GM08714 (cell line): Measurements from ENCODE around the gene VPS26A.
A peak's percentile ranks its signal among the peaks of the same experiment; 100 is the strongest.

Source experiments
- H3K4me3 ChIP-seq: fragments of 200-500 bp; sonication (Bioruptor generic); 2 replicates; pipeline ENCODE4 v1.5.1; 2014; ENCODE audit warnings: mild to moderate bottlenecking, low read length, inconsistent platforms
- ZNF274 ChIP-seq: IDR thresholded peaks from 2 replicates; pipeline ENCODE4 v1.6.1; 2012; ENCODE audit warnings: mild to moderate bottlenecking, low read depth, low read length

VPS26A gene

DNA sequence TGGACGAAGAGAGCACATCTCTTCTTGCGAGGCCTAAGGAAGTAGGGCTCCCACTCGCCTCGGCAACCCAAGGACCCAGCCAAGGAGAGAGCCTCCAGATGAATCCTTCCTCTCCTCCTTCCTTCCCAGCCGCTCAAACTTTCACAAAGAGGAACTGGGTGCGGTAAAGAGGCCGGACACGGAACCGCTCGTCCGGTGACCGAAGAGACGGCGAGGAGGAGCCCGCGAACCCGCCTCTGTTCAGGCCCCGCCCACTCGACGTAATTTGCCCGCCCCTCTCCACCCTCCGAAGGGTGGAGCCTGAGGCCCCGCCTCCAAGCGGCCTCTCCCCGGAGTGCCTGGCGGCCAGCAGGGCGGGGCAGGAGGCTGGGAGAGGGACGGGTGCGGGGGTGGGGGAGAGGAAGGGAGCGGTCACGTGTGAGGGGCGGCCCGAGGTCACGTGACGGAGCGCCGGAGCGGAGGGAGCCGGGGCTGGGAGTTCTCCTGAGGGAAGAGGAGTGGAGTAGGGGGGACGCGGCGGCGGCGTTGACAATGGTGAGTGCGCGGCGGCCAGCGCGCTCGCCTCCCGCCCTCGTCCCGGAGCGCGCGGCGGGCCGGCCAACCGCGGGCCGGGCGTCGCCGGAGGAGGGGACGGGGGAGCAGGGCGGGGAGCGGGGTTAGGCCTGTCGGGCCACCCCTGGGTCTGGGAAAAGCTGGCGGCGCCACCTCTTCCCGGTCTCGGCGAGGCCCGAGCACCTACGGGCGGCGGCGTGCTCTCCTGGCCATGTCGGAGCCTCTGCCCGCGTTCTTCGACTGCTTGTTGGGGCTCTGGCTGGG, at the start of gene VPS26A:
Gene VPS26A, plus strand, starts transcription at position 432 of the 816 bp plus-strand sequence. Its CDS starts 100 bp downstream, at position 532.
- no peak for TF ChIP-seq ZNF274
- H3K4me3 ChIP-seq, result peak within 1 kb of the TSS; percentile 99

DNA sequence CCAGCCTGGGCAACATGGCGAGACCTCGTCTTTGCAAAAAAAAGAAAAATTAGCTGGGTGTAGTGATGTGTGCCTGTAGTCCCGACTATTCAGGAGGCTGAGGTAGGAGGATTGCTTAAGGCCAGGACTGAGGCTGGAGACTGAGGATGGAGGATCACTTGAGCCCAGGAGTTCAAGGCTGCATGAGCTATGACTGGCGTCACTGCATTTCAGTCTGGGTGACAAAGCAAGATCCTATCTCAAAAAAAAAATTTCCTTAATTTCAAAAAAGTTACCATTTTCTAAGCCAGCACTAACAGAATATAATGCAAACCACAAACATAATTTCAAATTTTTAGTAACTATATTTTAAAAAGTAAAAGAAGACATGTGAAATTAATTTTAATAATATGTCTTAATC, 49.4 kb upstream of the VPS26A start:
- no peak for TF ChIP-seq ZNF274
- no peak overlapping the region for H3K4me3 ChIP-seq

DNA sequence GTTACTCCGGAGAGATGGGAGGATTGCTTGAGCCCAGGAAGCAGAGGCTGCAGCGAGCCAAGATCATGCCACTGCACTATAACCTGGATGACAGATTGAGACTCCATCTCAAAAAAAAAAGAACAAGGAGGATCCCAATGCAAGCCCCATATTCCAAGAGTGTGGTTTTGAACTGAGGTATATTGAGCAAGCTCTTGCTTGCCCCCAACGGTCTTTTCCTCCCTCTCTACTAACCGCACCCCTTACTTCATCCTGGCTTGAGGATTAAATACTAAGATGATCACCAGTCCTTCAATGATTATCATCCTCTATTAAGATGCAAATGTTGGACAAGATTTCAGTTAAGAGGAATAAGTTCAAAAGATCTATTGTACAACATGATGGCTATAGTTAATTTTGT, 48.5 kb upstream of the VPS26A start:
- no peak overlapping the region for H3K4me3 ChIP-seq
- TF ChIP-seq ZNF274, result no peak

DNA sequence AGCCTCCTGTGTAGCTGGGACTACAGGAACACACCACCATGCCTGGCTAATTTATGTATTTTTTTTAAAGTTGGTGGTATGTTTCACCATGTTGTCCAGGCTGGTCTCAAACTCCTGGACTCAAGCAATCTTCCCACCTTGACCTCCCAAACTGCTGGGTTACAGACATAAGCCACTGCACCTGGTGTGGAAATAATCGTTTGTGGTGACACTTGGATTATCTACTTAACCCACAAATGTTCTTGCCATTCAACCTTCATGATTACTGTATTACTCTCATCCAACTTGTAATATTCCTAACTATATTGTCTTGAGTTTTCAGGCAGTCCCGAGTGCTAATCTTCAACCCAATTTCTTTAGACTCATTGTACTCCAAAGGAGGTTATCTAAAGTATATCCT, 45.7 kb upstream of the VPS26A start:
- TF ChIP-seq ZNF274, result no peak
- no peak overlapping the region for H3K4me3 ChIP-seq

DNA sequence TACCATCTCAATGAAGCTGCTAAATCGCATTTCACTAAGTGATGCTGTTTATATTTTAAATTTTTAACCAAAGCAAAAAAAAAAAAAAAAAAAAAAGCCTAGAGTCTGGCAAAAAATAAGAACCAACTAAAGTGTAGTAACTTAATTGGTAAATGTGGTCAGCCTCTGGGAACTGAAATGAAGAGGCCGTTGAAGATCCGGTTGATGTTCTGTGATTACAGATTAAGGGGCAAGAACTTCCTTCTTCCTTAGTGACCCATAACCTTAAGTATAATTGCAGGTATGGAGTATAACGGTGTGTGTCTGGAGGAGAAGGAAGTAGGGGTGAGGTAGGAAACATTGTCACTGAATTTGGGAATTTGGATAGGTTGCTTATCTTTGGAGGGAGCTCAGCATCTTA, 43.8 kb upstream of the VPS26A start:
- no peak for TF ChIP-seq ZNF274
- no peak overlapping the region for H3K4me3 ChIP-seq

DNA sequence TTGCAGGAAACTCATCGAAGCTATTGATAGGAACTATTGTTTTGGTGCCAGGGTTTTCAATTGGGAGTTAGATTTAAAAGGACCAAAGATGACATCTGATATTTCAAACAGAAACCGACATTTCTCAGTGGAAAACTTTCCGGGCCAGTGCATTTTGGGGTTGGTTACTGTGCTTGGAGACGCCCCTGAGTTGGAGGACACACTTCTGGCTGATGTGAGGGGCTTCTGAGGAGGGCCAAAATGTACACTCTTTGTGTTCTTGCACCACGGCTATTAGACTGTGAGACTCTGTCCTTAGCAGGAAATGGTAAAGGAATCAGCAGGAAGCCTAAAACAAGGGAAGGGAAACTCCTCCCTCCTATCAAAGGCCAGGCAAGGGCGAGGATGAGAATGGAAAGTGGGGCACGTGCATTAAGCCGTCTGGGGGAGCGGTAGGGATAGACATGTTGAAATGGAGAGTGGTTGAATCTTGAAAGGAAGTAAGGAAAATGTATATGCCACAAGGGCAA, 37.9 kb upstream of the VPS26A start:
- H3K4me3 ChIP-seq, result no peak overlapping the region
- no peak for TF ChIP-seq ZNF274

DNA sequence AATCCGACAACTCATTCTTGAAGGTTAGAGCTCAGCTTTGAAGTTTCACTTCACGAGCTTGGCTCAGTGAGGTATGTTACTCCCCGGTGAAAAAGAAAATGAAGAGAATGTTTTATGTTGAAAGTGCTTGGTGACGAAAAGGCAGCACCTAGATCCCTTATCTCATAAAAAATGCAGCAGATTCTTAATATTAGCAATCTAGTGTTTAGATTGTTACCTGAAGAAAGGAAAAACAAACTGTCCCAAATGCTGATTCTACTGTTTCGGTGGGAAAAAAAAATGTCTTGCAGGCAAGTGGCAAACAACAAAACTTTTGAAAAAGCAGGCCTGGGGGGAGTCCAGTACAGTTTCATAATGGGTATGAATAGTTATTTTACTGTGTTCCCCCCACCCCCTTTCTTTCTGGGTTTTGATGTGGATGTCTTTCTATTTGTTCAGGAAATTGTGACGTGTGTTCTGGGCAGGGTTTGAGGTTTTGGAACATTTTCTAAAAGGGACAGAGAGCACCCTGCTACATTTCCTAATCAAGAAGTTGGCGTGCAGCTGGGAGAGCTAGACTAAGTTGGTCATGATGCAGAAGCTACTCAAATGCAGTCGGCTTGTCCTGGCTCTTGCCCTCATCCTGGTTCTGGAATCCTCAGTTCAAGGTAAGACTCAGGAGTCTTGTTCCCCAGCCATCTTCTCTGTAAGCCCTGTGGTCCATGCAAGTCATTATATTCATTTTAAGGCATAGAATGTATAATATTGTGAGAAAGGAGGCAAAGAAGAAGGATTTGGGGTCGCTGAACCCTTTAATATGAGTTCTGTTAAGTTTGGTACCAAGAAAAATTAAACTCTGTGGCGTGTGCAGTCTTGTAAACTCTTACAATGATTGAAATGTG, 36.1 kb upstream of the VPS26A start, which contains the start of gene SRGN:
Gene SRGN, plus strand, starts transcription at position 514 of the 881 bp plus-strand sequence. Its CDS starts 55 bp downstream, at position 569.
- H3K4me3 ChIP-seq, result peak within 1 kb of the TSS; percentile 100
- no peak for TF ChIP-seq ZNF274

DNA sequence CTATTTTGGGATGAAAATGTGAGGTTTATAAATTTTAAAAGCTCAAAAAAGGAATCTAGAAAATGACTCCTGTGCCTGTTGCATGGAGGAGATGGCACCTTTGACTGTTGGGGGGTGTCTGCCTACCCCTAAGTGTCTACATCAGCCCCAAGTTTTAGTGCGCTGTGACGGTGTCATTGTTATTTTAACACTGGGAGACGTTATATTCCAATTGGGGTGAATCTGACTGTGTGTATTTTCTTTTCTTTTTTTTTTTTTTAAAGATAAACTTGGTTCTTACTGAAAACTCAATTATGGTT, 35.6 kb upstream of the VPS26A start:
- no peak for TF ChIP-seq ZNF274
- H3K4me3 ChIP-seq, result peak overlapping the region; percentile 100

DNA sequence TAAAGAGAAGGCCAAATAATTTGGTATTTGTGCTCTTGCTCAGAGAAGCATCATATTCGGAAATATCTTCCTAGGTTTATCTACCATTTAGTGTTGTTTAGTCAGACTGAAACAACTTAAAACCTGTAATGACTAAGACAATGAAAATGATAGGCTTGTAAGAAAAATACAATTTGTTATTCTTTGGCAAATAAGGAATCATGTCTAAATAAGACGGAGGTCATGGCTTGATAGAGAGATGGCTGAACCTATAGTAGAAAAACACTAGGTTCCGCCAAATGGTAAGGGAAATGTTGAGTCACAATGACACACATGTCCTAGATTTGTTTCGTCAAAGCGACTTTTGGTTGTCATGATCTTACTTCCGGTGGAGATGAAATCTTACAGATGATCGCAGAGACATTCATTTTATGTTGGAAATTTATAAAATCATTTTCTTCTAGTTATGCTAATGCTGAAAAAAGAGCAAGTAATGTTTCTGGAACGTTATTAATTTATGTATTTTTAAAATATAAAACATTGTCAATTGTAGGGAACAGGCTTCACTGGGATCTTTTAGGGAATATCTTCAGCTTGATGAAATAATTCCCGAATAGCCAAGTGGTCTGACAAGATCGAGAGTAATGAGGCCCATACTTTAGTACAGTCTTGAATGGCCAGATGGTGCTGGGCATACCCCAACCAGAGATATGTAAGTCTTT, 35.0 kb upstream of the VPS26A start:
- peak overlapping the region; percentile 100 for H3K4me3 ChIP-seq
- no peak for TF ChIP-seq ZNF274

DNA sequence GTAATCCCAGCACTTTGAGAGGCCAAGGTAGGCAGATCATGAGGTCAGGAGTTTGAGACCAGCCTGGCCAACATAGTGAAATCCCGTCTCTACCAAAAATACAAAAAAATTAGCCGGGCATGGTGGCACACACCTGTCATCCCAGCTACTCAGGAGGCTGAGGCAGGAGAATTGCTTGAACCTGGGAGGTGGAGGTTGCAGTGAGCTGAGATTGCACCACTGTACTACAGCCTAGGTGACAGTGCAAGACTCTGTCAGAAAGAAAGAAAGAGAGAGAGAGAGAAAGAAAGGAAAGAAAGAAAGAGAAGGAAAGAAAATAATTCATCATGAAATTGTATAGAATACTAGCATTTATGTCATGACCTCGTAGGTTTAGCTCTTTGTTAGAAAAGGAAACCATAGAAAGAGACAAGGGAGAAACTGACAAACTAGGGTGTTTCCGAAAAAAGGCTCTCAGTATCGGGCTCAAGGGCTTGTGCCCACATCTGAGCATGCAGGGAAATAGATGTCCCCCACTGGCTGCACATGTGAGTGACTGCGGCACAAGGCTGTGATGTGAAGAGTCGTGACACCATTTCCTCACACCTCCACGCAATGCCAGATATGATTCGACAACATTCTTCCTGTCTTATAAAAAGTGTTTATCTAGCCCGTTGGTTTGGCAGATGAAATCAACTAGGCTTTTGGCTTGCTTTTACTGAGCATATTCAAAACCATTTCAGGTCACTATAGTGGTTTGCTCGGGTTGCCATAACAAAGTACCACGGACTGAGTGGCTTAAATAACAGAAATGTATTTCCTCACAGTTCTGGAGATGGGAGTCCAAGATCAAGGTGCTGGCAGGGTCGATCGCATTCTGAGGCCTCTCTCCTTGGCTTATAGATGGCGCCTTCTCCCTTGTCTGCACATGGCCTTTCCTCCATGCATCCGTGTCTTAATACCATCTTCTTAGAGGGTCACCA, 34.1 kb upstream of the VPS26A start:
- H3K4me3 ChIP-seq, result peak overlapping the region; percentile 100
- TF ChIP-seq ZNF274, result no peak

DNA sequence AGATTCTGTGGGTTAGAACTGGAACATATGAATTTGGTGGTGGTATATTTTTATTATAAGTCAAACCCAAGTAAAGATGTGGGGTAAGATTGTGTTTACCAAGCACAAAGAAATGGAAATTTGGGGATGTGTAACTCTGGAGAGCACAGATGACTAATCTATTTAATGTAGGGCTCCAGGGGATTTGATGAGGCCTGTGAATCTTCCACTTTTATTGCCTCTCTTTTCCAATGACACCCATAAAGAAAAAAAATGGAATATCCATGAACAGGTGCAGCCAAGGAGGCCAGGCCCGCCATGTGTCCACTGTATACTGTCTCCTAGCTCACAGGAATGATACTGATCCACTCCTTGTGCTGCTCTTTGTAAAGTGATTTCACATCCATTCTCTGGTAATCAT, 33.3 kb upstream of the VPS26A start:
- H3K4me3 ChIP-seq, result peak overlapping the region; percentile 100
- TF ChIP-seq ZNF274, result no peak

DNA sequence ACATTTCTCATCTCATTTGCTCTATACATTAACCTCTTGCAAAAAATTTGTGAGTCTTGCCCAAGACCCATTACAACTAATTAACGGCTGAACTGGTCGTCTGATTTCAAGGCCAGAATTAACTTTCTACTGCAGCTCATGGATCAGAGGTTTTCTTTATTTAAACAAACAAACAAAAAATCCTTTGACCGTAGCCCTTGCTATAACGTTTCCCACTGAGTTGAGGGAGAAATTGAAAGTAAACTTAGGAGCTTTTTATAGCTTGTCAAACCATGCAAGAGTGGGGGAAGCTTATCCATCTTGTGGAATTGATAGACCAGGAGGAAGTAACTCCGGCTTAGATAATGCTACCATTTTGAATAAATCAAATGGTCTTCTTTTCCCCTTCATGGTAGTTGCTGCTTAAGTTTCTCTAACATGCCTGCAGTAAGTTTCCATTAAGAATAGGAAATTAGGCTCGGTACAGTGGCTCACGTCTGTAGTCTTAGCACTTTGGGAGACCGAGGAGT, 32.8 kb upstream of the VPS26A start:
- H3K4me3 ChIP-seq, result peak overlapping the region; percentile 100
- no peak for TF ChIP-seq ZNF274
